Activated naive CD4-positive, alpha-beta T cell treated with anti-CD3 and anti-CD28 coated beads, Interleukin-2, amount 10 ng/mL, durations not matched to agents 7 days and 5 days (primary cell): ENCODE data around the gene TBC1D32.
"Not testable (repeated sequence)": the region's sequence is repeated elsewhere in the genome, so short reads cannot be mapped to it uniquely, and the experiment has no call there.

Source experiments
- CTCF ChIA-PET: fragments of 350-600 bp; sonication (Branson Sonifier 250); formaldehyde crosslinking; loops from one replicate; lab custom pipeline; 2021; ENCODE audit warnings: antibody characterized with exemption; lab: Charles Lee
- DNase-seq: peaks from one replicate; pipeline ENCODE4 v3.0.0-alpha.2; 2020
- H3K27ac Mint-ChIP-seq: one replicate; pipeline ENCODE4 v1.8.0; 2021; ENCODE audit warnings: mild to moderate bottlenecking, moderate library complexity, mixed read lengths
- H3K27me3 Mint-ChIP-seq: one replicate; pipeline ENCODE4 v1.8.0; 2021; ENCODE audit warnings: mild to moderate bottlenecking, mixed read lengths
- H3K36me3 Mint-ChIP-seq: one replicate; pipeline ENCODE4 v1.8.0; 2021; ENCODE audit warnings: mixed read lengths
- H3K4me1 Mint-ChIP-seq: one replicate; pipeline ENCODE4 v1.8.0; 2021; ENCODE audit warnings: mixed read lengths
- H3K4me3 Mint-ChIP-seq: one replicate; pipeline ENCODE4 v1.8.0; 2021; ENCODE audit warnings: mild to moderate bottlenecking, moderate library complexity, mixed read lengths
- H3K9me3 Mint-ChIP-seq: one replicate; pipeline ENCODE4 v1.8.0; 2021; ENCODE audit warnings: mixed read lengths

Gene TBC1D32

GRCh38 chr6:121334299-121335086 lies at the start of gene TBC1D32:
TSS of gene TBC1D32 (minus strand) at chr6:121334480. CDS start at chr6:121334430, 50 bp downstream.
- peaks cover 38% of the 10 kb centered on the region for H3K4me1 Mint-ChIP-seq
- CTCF ChIA-PET = no interaction called here
- peak; percentile 90 for DNase-seq
- peak within 1 kb of the TSS; percentile 99 for H3K27ac Mint-ChIP-seq
- H3K27me3 Mint-ChIP-seq = peaks cover 6% of the 10 kb centered on the region
- peak within 1 kb of the TSS; percentile 93 for H3K4me3 Mint-ChIP-seq
- H3K36me3 Mint-ChIP-seq = no peaks in the 10 kb centered on the region
- no peaks in the 10 kb centered on the region for H3K9me3 Mint-ChIP-seq

GRCh38 chr6:121383478-121383877 lies 49.2 kb upstream of the TBC1D32 start:
- H3K4me1 Mint-ChIP-seq = no peaks in the 10 kb centered on the region
- H3K4me3 Mint-ChIP-seq = no peak overlapping the region
- no peak for DNase-seq
- no peaks in the 10 kb centered on the region for H3K9me3 Mint-ChIP-seq
- H3K36me3 Mint-ChIP-seq = no peaks in the 10 kb centered on the region
- no peaks in the 10 kb centered on the region for H3K27me3 Mint-ChIP-seq
- CTCF ChIA-PET = no interaction called here
- no peak overlapping the region for H3K27ac Mint-ChIP-seq

GRCh38 chr6:121382467-121383121 lies 48.3 kb upstream of the TBC1D32 start:
- Mint-ChIP-seq H3K4me1 (no peaks in the 10 kb centered on the region), H3K27ac (no peak overlapping the region), H3K9me3 (no peaks in the 10 kb centered on the region), H3K4me3 (no peak overlapping the region), H3K36me3 (no peaks in the 10 kb centered on the region), H3K27me3 (no peaks in the 10 kb centered on the region)
- CTCF ChIA-PET = no interaction called here
- DNase-seq = no peak

- Mint-ChIP-seq H3K4me3 (no peak overlapping the region), H3K36me3 (no peaks in the 10 kb centered on the region), H3K4me1 (no peaks in the 10 kb centered on the region), H3K9me3 (peaks cover 4% of the 10 kb centered on the region), H3K27ac (no peak overlapping the region), H3K27me3 (no peaks in the 10 kb centered on the region)
- CTCF ChIA-PET = no interaction called here
- no peak for DNase-seq
Observed at GRCh38 chr6:121376411-121376810, 42.1 kb upstream of the TBC1D32 start.

GRCh38 chr6:121374219-121374618 lies 39.9 kb upstream of the TBC1D32 start:
- CTCF ChIA-PET, H3K27me3 Mint-ChIP-seq: not testable (repeated sequence)

GRCh38 chr6:121365536-121366521 lies 31.5 kb upstream of the TBC1D32 start:
- Mint-ChIP-seq H3K27ac (no peak overlapping the region), H3K4me1 (no peaks in the 10 kb centered on the region), H3K36me3 (no peaks in the 10 kb centered on the region), H3K9me3 (no peaks in the 10 kb centered on the region), H3K4me3 (no peak overlapping the region), H3K27me3 (no peaks in the 10 kb centered on the region)
- CTCF ChIA-PET = no interaction called here
- no peak for DNase-seq

More at GRCh38 chr6:121374219-121374618, 39.9 kb upstream of the TBC1D32 start:
- not testable (repeated sequence) for H3K36me3 Mint-ChIP-seq, H3K4me3 Mint-ChIP-seq, H3K27ac Mint-ChIP-seq, DNase-seq, H3K4me1 Mint-ChIP-seq, H3K9me3 Mint-ChIP-seq

- DNase-seq = no peak
- CTCF ChIA-PET = no interaction called here
- Mint-ChIP-seq H3K27me3 (peaks cover 7% of the 10 kb centered on the region), H3K36me3 (no peaks in the 10 kb centered on the region), H3K27ac (no peak overlapping the region), H3K9me3 (no peaks in the 10 kb centered on the region), H3K4me3 (no peak overlapping the region), H3K4me1 (no peaks in the 10 kb centered on the region)
Observed at GRCh38 chr6:121356575-121356974, 22.3 kb upstream of the TBC1D32 start.

- Mint-ChIP-seq H3K4me3 (no peak overlapping the region), H3K9me3 (no peaks in the 10 kb centered on the region), H3K36me3 (no peaks in the 10 kb centered on the region), H3K27me3 (no peaks in the 10 kb centered on the region), H3K4me1 (no peaks in the 10 kb centered on the region), H3K27ac (no peak overlapping the region)
- DNase-seq = no peak
- CTCF ChIA-PET = interaction anchor here (0.6 kb wide), 1 partner anchor 133 kb away, joined by 3 read pairs; no protein-coding TSS in a partner anchor
Observed at GRCh38 chr6:121354764-121355163, 20.5 kb upstream of the TBC1D32 start.

GRCh38 chr6:121352941-121353340 lies 18.7 kb upstream of the TBC1D32 start:
- H3K36me3 Mint-ChIP-seq = no peaks in the 10 kb centered on the region
- CTCF ChIA-PET = no interaction called here
- H3K27me3 Mint-ChIP-seq = no peaks in the 10 kb centered on the region
- no peaks in the 10 kb centered on the region for H3K9me3 Mint-ChIP-seq
- DNase-seq = no peak
- H3K4me1 Mint-ChIP-seq = no peaks in the 10 kb centered on the region
- no peak overlapping the region for H3K4me3 Mint-ChIP-seq
- H3K27ac Mint-ChIP-seq = no peak overlapping the region

GRCh38 chr6:121351916-121352315 lies 17.6 kb upstream of the TBC1D32 start:
- H3K9me3 Mint-ChIP-seq = no peaks in the 10 kb centered on the region
- no peak for DNase-seq
- H3K27ac Mint-ChIP-seq = no peak overlapping the region
- H3K36me3 Mint-ChIP-seq = no peaks in the 10 kb centered on the region
- no peaks in the 10 kb centered on the region for H3K27me3 Mint-ChIP-seq
- H3K4me3 Mint-ChIP-seq = no peak overlapping the region
- no peaks in the 10 kb centered on the region for H3K4me1 Mint-ChIP-seq
- CTCF ChIA-PET = no interaction called here

- H3K9me3 Mint-ChIP-seq = no peaks in the 10 kb centered on the region
- H3K27ac Mint-ChIP-seq = no peak overlapping the region
- H3K27me3 Mint-ChIP-seq = no peaks in the 10 kb centered on the region
- DNase-seq = no peak
- CTCF ChIA-PET = no interaction called here
- no peak overlapping the region for H3K4me3 Mint-ChIP-seq
- H3K36me3 Mint-ChIP-seq = no peaks in the 10 kb centered on the region
- no peaks in the 10 kb centered on the region for H3K4me1 Mint-ChIP-seq
Observed at GRCh38 chr6:121349596-121349995, 15.3 kb upstream of the TBC1D32 start.

- peaks cover 3% of the 10 kb centered on the region for H3K27me3 Mint-ChIP-seq
- no peak overlapping the region for H3K27ac Mint-ChIP-seq
- no peaks in the 10 kb centered on the region for H3K4me1 Mint-ChIP-seq
- H3K36me3 Mint-ChIP-seq = no peaks in the 10 kb centered on the region
- CTCF ChIA-PET = no interaction called here
- H3K4me3 Mint-ChIP-seq = no peak overlapping the region
- H3K9me3 Mint-ChIP-seq = no peaks in the 10 kb centered on the region
- DNase-seq = no peak
Observed at GRCh38 chr6:121347484-121347883, 13.2 kb upstream of the TBC1D32 start.

GRCh38 chr6:121344539-121344938 lies 10.3 kb upstream of the TBC1D32 start:
- Mint-ChIP-seq H3K4me1 (no peaks in the 10 kb centered on the region), H3K27ac (no peak overlapping the region), H3K9me3 (no peaks in the 10 kb centered on the region), H3K4me3 (no peak overlapping the region), H3K36me3 (no peaks in the 10 kb centered on the region), H3K27me3 (peaks cover 16% of the 10 kb centered on the region)
- no peak for DNase-seq
- CTCF ChIA-PET = no interaction called here

GRCh38 chr6:121339639-121340226 lies 5.5 kb upstream of the TBC1D32 start:
- CTCF ChIA-PET = no interaction called here
- no peak for DNase-seq
- Mint-ChIP-seq H3K27ac (no peak overlapping the region), H3K9me3 (no peaks in the 10 kb centered on the region), H3K36me3 (no peaks in the 10 kb centered on the region), H3K27me3 (peaks cover 17% of the 10 kb centered on the region), H3K4me1 (peaks cover 9% of the 10 kb centered on the region), H3K4me3 (no peak overlapping the region)
